Pons (tissue), 1 donor: ENCODE results near the gene NFE2L1.
"Not testable (repeated sequence)": the region's sequence is repeated elsewhere in the genome, so short reads cannot be mapped to it uniquely, and the experiment has no call there.

Experiments
- DNase-seq: peaks from one replicate; pipeline ENCODE4 v3.0.0-alpha.2; 2016; ENCODE audit warnings: low spot score

The NFE2L1 gene

GRCh38 chr17:48048384-48049126 is 396 bp downstream of the NFE2L1 start:
- DNase-seq = peak; percentile 74

GRCh38 chr17:48051283-48051682 is 3.1 kb downstream of the NFE2L1 start:
- no peak for DNase-seq

- peak; percentile 62 for DNase-seq
These were observed 3.7 kb downstream of the NFE2L1 start for GRCh38 chr17:48051706-48052486.

GRCh38 chr17:48052956-48053757 is 5.0 kb downstream of the NFE2L1 start:
- peak; percentile 80 for DNase-seq

GRCh38 chr17:48053758-48054237 is 5.6 kb downstream of the NFE2L1 start:
- no peak for DNase-seq

- peak; percentile 50 for DNase-seq
These were observed 6.4 kb downstream of the NFE2L1 start for GRCh38 chr17:48054238-48055185.

GRCh38 chr17:48055531-48056245 is 7.5 kb downstream of the NFE2L1 start:
- DNase-seq = no peak

GRCh38 chr17:48056246-48056745 is 8.1 kb downstream of the NFE2L1 start:
- no peak for DNase-seq

GRCh38 chr17:48056879-48057278 is 8.7 kb downstream of the NFE2L1 start:
- DNase-seq = no peak

GRCh38 chr17:48057626-48058025 is 9.5 kb downstream of the NFE2L1 start:
- DNase-seq = no peak

GRCh38 chr17:48058393-48059124 is 10.4 kb downstream of the NFE2L1 start:
- no peak for DNase-seq

- no peak for DNase-seq
These were observed 11.0 kb downstream of the NFE2L1 start for GRCh38 chr17:48059125-48059668.

GRCh38 chr17:48060249-48060648 is 12.1 kb downstream of the NFE2L1 start:
- no peak for DNase-seq

GRCh38 chr17:48062273-48062672 is 14.1 kb downstream of the NFE2L1 start:
- no peak for DNase-seq

- DNase-seq = no peak
These were observed 16.5 kb downstream of the NFE2L1 start for GRCh38 chr17:48064638-48065037.

- no peak for DNase-seq
These were observed 18.0 kb downstream of the NFE2L1 start for GRCh38 chr17:48066192-48066591.

GRCh38 chr17:48066656-48067055 is 18.5 kb downstream of the NFE2L1 start:
- no peak for DNase-seq

GRCh38 chr17:48067245-48067644 is 19.1 kb downstream of the NFE2L1 start:
- no peak for DNase-seq

- DNase-seq = not testable (repeated sequence)
These were observed 19.6 kb downstream of the NFE2L1 start for GRCh38 chr17:48067808-48068207.
